ENCODE data around the gene CSNK2A3. TPM values are rescaled to one million over a fixed set of nuclear protein-coding genes. Genes with fewer than 3 reads are reported as not detected.

CSNK2A3 gene
- total RNA-seq, 2 experiments from 2014 or later = 2.2 to 2.7 TPM

GRCh38 chr11:11304550-11304949, 48.5 kb downstream of the CSNK2A3 start:
- ChIA-PET CTCF (no interaction called here), POLR2A (no interaction called here)

GRCh38 chr11:11302565-11302964, 50.5 kb downstream of the CSNK2A3 start:
- ChIA-PET CTCF (no interaction called here), POLR2A (no interaction called here)

Data from activated CD8-positive, alpha-beta memory T cell treated with anti-CD3 and anti-CD28 coated beads for 36 hours (primary cell).